Endothelial cell of umbilical vein (primary cell): ENCODE data around the gene DOP1A. TPM values are rescaled to one million over a fixed set of nuclear protein-coding genes. Genes with fewer than 3 reads are reported as not detected.

Experiments used
- BruUV-seq: library from RNA; stranded (reverse); fragments of 400-500 nt; replicated peaks from 2 replicates; lab custom pipeline; 2021; lab: Mats Ljungman, UMichigan
- CTCF ChIA-PET: fragments of 300-600, 350-600 bp; sonication (Branson Sonifier 250); formaldehyde crosslinking; loops from one replicate; lab custom pipeline; 2021; ENCODE audit warnings: antibody characterized with exemption, inconsistent platforms; lab: Charles Lee
- POLR2A ChIA-PET: fragments of 300-600, 350-600 bp; sonication (Branson Sonifier 250); formaldehyde crosslinking; loops from one replicate; lab custom pipeline; 2021; ENCODE audit warnings: antibody characterized with exemption, inconsistent platforms; lab: Charles Lee
- DNase-seq: peaks from one replicate; pipeline ENCODE4 v3.0.0-alpha.2; 2011; ENCODE audit warnings: low read depth, low spot score
- FAIRE-seq: peaks from 2 replicates; lab custom pipeline; 2011; peaks lifted over from hg19 to GRCh38; lab: Jason Lieb, UNC
- H2AFZ ChIP-seq: 2 replicates; pipeline ENCODE4 v1.6.0; 2012; ENCODE audit warnings: low read depth, low read length, control low read depth, inconsistent platforms
- H3K27ac ChIP-seq: 2 replicates; pipeline ENCODE4 v1.5.1; 2011; ENCODE audit warnings: low read depth, mild to moderate bottlenecking, control low read depth, low read length, moderate library complexity; ENCODE audit not compliant: insufficient read depth
- H3K27me3 ChIP-seq, 2 experiments: 2 replicates each; pipeline versions ENCODE4 v1.6.0 to v1.6.1; 2011; ENCODE audit warnings: low read length in 2 of 2, mixed read lengths in 1 of 2; ENCODE audit not compliant: control insufficient read depth in 2 of 2, insufficient read depth in 2 of 2
- H3K36me3 ChIP-seq, 2 experiments: 2 replicates in 1 of 2; 3 replicates in 1 of 2; pipeline ENCODE4 v1.5.1; 2011; ENCODE audit warnings: low read length in 2 of 2, mild to moderate bottlenecking in 1 of 2, moderate library complexity in 1 of 2; ENCODE audit not compliant: control insufficient read depth in 2 of 2, insufficient read depth in 2 of 2; ENCODE audit errors: extremely low read depth in 1 of 2
- H3K4me1 ChIP-seq: 3 replicates; pipeline ENCODE4 v1.5.1; 2011; ENCODE audit warnings: mild to moderate bottlenecking, low read length; ENCODE audit not compliant: control insufficient read depth, insufficient read depth; ENCODE audit errors: extremely low read depth
- H3K4me2 ChIP-seq: 2 replicates; pipeline ENCODE4 v1.6.1; 2011; ENCODE audit warnings: low read length, control low read depth, mixed read lengths; ENCODE audit not compliant: insufficient read depth
- H3K4me3 ChIP-seq, 3 experiments: fragments of 200-600 bp in 1 of 3; sonication (generic), shearing (Covaris generic) in 1 of 3; replicated peaks in 1 of 3; 2 replicates each; pipeline ENCODE4 v1.5.1; 2011 to 2016; ENCODE audit warnings: control low read depth in 3 of 3, low read length in 3 of 3, mild to moderate bottlenecking in 2 of 3, inconsistent platforms in 1 of 3, low read depth in 1 of 3, moderate library complexity in 1 of 3; ENCODE audit not compliant: insufficient read depth in 1 of 3
- H3K79me2 ChIP-seq: 2 replicates; pipeline ENCODE4 v1.6.0; 2012; ENCODE audit warnings: low read length, inconsistent platforms; ENCODE audit not compliant: control insufficient read depth, insufficient read depth
- H3K9ac ChIP-seq: replicated peaks from 2 replicates; pipeline ENCODE3; 2011; ENCODE audit warnings: low read length, control low read depth; ENCODE audit not compliant: insufficient read depth; ENCODE audit errors: extremely low read depth
- H3K9me1 ChIP-seq: replicated peaks from 3 replicates; pipeline ENCODE4 v1.6.0; 2011; ENCODE audit warnings: mild to moderate bottlenecking, low read length; ENCODE audit not compliant: control insufficient read depth, insufficient read depth; ENCODE audit errors: extremely low read depth
- H3K9me3 ChIP-seq: replicated peaks from 2 replicates; pipeline ENCODE4 v1.5.1; 2012; ENCODE audit warnings: low read length, inconsistent platforms; ENCODE audit not compliant: control insufficient read depth, insufficient read depth
- H4K20me1 ChIP-seq: replicated peaks from 2 replicates; pipeline ENCODE3; 2011; ENCODE audit warnings: mild to moderate bottlenecking, low read length; ENCODE audit not compliant: control insufficient read depth, insufficient read depth; ENCODE audit errors: extremely low read depth
- CTCF ChIP-seq, 2 donors: IDR thresholded peaks; 1 replicate in 1 of 2; 2 replicates in 1 of 2; pipeline ENCODE4 v1.5.1; 2011; ENCODE audit warnings: low read length in 2 of 2, mild to moderate bottlenecking in 2 of 2, moderate library complexity in 2 of 2, control low read depth in 1 of 2, inconsistent platforms in 1 of 2, low read depth in 1 of 2; ENCODE audit not compliant: insufficient read depth in 1 of 2; ENCODE audit errors: extremely low read depth in 1 of 2
- FOS ChIP-seq: IDR thresholded peaks from 2 replicates; pipeline ENCODE4 v1.6.1; 2011; ENCODE audit warnings: mild to moderate bottlenecking, low read length, moderate library complexity, borderline replicate concordance; ENCODE audit not compliant: insufficient read depth
- GATA2 ChIP-seq: IDR thresholded peaks from 2 replicates; pipeline ENCODE4 v1.7.0; 2011; ENCODE audit warnings: low read depth, mild to moderate bottlenecking, moderate library complexity, mixed read lengths, low read length; ENCODE audit not compliant: insufficient read length, insufficient read depth
- MYC ChIP-seq: IDR thresholded peaks from one replicate; pipeline ENCODE4 v1.6.1; 2011; ENCODE audit warnings: mild to moderate bottlenecking, low read depth, low read length
- POLR2A ChIP-seq: IDR thresholded peaks from 2 replicates; pipeline ENCODE4 v1.6.1; 2012; ENCODE audit warnings: low read depth, mild to moderate bottlenecking, control low read depth, low read length
- dilution Hi-C: fragments of 300-500 bp; cut with MboI; formaldehyde crosslinking; loops from one replicate; pipeline ENCODE4 v1.15.0; 2019; ENCODE audit warnings: low sequenced_read_pairs; ENCODE audit not compliant: extremely low pct_ligation_motif_present
- intact Hi-C: fragments of 100-400 bp; cut with micrococcal nuclease; formaldehyde crosslinking; loops from one replicate; pipeline ENCODE4 v1.10.0; 2022
- polyA plus RNA-seq, 4 experiments: library from polyadenylated mRNA; depleted of rRNA in 3 of 4; stranded (reverse) in 3 of 4; unstranded in 1 of 4; fragments of >200 nt; gene quantifications; 2 replicates each; pipeline versions ENCODE4 v1.2.1 to v1.2.3, GENCODE V29; 2011 to 2012; ENCODE audit warnings: missing spikeins in 1 of 4
- total RNA-seq: library from RNA; stranded (reverse); gene quantifications from 2 replicates; pipeline ENCODE4 v1.2.3, GENCODE V29; 2021
- TF ChIP-seq, protein P1 (sequence below): IDR thresholded peaks from 2 replicates; pipeline ENCODE4 v1.6.1; 2011; ENCODE audit not compliant: insufficient read depth, insufficient read length

The DOP1A gene
- total and polyA plus RNA-seq, 2 donors (not counting 3 experiments of a cell fraction or from before 2014, with no cell fraction given), result 6.3 to 12.3 TPM

DNA sequence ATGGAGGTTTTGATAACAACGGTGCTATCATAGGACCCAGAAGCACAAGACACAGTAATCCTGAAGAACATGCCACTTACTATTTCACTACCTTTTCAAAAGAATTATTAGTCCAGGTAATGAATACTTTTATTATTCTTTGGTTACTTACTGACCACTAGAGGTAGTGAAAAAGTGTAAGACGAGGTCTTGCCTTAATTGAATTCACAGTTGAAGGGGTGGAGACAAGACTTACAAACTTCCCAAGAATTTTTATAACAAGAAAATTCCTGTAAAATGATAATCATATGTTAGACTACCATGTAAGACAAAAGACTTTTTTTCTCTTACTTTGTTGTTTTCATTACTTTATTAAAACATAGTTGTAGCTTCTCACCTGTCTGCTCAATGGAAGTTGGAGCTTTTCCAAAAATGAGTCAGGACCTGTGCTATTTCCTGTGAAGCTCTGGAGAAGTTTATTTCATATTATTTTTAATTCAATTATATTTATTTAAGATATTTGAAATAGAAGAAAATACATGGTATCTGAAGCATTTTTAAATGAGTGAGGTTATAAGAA is 52.4 kb downstream of the DOP1A start:
- TF ChIP-seq GATA2 (no peak), POLR2A (no peak), MYC (no peak), CTCF (IDR thresholded peaks at IDR 0.05; ENCODE audit: extremely low read depth in 1 of 2, insufficient read depth in 1 of 2, low read depth in 1 of 2, low read length in 2 of 2) (no peak), FOS (peak; percentile 36)
- TF ChIP-seq, protein P1, sequence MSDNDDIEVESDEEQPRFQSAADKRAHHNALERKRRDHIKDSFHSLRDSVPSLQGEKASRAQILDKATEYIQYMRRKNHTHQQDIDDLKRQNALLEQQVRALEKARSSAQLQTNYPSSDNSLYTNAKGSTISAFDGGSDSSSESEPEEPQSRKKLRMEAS, result no peak
- Histone ChIP-seq H3K27me3 (no peaks in the 10 kb centered on the region), H3K9ac (no peak overlapping the region), H2AFZ (no peak overlapping the region), H3K9me1 (no peaks in the 10 kb centered on the region), H3K79me2 (no peaks in the 10 kb centered on the region), H3K4me1 (peaks cover 9% of the 10 kb centered on the region), H3K27ac (no peak overlapping the region), H3K9me3 (no peaks in the 10 kb centered on the region), H4K20me1 (no peaks in the 10 kb centered on the region), H3K4me3 (no peak overlapping the region), H3K4me2 (peak overlapping the region; percentile 31), H3K36me3 (no peaks in the 10 kb centered on the region)
- FAIRE-seq, result no peak
- POLR2A ChIA-PET, result no interaction called here
- peak; percentile 41 for DNase-seq
- intact Hi-C loops, result no loop called here
- CTCF ChIA-PET, result interaction anchor here (0.6 to 1.3 kb wide), 5 partner anchors 10 to 865 kb away, joined by 3 to 6 read pairs (median 3); partner anchors contain the start of gene DOP1A
- dilution Hi-C loops, result no loop called here
- no TSS peak for BruUV-seq
